K562 (cell line): ENCODE data around the gene RNF175.

Experiments used
- BHLHE40 ChIP-seq: IDR thresholded peaks from 2 replicates; pipeline ENCODE4 v1.6.1; 2011; ENCODE audit warnings: low read length, improper control_type of control experiment
- CHAMP1 ChIP-seq: fragments of 450-650 bp; IDR thresholded peaks from 2 replicates; pipeline ENCODE4 v1.6.1; 2016; ENCODE audit warnings: mild to moderate bottlenecking
- KDM2B ChIP-seq: fragments of 250-450 bp; sonication (Bioruptor Pico); IDR thresholded peaks from 2 replicates; pipeline ENCODE4 v1.8.0; 2021; ENCODE audit warnings: mild to moderate bottlenecking, moderate library complexity
- ZNF639 ChIP-seq, 2 experiments: fragments of 200-800 bp in 1 of 2; sonication (Bioruptor generic) in 1 of 2; sonication (generic) in 1 of 2; formaldehyde crosslinking in 1 of 2; IDR thresholded peaks in 1 of 2; conservative IDR thresholded peaks in 1 of 2; 2 replicates each; pipeline versions ENCODE4 v1.5.0 to v1.6.1; 2016 to 2020; ENCODE audit warnings: missing compliant biosample characterization in 1 of 2, missing genetic modification characterization in 1 of 2, missing genetic modification reagents in 1 of 2

GRCh38 chr4:153757407-153757806 lies 2.4 kb downstream of the RNF175 start:
- TF ChIP-seq ZNF639 (CRISPR knock-in tag; conservative IDR thresholded peaks at IDR 0.05 in 1 of 2, IDR thresholded peaks at IDR 0.05 in 1 of 2), result no peak
- TF ChIP-seq CHAMP1, result no peak
- no peak for TF ChIP-seq BHLHE40
- no peak for TF ChIP-seq KDM2B
